Uterus (tissue), 4 donors: Measurements from ENCODE around the gene GMPS. TPM values are rescaled to one million over a fixed set of nuclear protein-coding genes. Genes with fewer than 3 reads are reported as not detected.

Experiments
- DNase-seq, 2 donors: peaks; one replicate each; pipeline ENCODE4 v3.0.0-alpha.2; 2019 to 2020
- H3K27ac ChIP-seq, 2 donors: fragments of 200-600 bp; sonication (generic); 1 replicate in 1 of 2; 2 replicates in 1 of 2; pipeline ENCODE4 v1.5.1; 2016 to 2018
- H3K27me3 ChIP-seq, 2 donors: fragments of 200-600 bp; sonication (generic); one replicate each; pipeline ENCODE4 v1.5.1; 2018 to 2019; ENCODE audit warnings: control low read depth in 1 of 2
- H3K36me3 ChIP-seq, 2 donors: fragments of 200-600 bp; sonication (generic); one replicate each; pipeline ENCODE4 v1.5.1; 2019; ENCODE audit warnings: control low read depth in 1 of 2
- H3K4me1 ChIP-seq, 2 donors: fragments of 200-600 bp; sonication (generic); one replicate each; pipeline ENCODE4 v1.5.1; 2018 to 2019; ENCODE audit warnings: control low read depth in 1 of 2
- H3K4me3 ChIP-seq, 2 donors: fragments of 200-600 bp; sonication (generic); 1 replicate in 1 of 2; 2 replicates in 1 of 2; pipeline ENCODE4 v1.5.1; 2018 to 2019; ENCODE audit warnings: mild to moderate bottlenecking in 1 of 2
- H3K9me3 ChIP-seq, 2 donors: fragments of 200-600 bp; sonication (generic); one replicate each; pipeline ENCODE4 v1.5.1; 2019; ENCODE audit warnings: control low read depth in 1 of 2
- CTCF ChIP-seq, 4 experiments: fragments of 200-600 bp in 2 of 4; fragments of 450-650 bp in 2 of 4; sonication (generic) in 2 of 4; IDR thresholded peaks; one replicate each; pipeline ENCODE4 v1.5.1; 2016 to 2019; ENCODE audit warnings: antibody characterized with exemption in 4 of 4, mild to moderate bottlenecking in 2 of 4, moderate library complexity in 1 of 4
- POLR2A ChIP-seq, 2 donors: fragments of 450-650 bp; IDR thresholded peaks; one replicate each; pipeline ENCODE4 v1.6.1; 2016; ENCODE audit warnings: antibody characterized with exemption in 2 of 2, mild to moderate bottlenecking in 1 of 2, moderate library complexity in 1 of 2
- intact Hi-C: fragments of 100-400 bp; cut with DNase I; formaldehyde crosslinking; loops from one replicate; pipeline ENCODE4 v1.15.1; 2023; ENCODE audit warnings: low total_unique reads
- total RNA-seq, 4 donors: library from RNA; depleted of rRNA in 3 of 4; stranded (reverse); fragments of >200 nt in 3 of 4; gene quantifications; one replicate each; pipeline versions ENCODE4 v1.1.0 to v1.2.4, GENCODE V29; 2014 to 2023
- donor health status: DM: yes; HTN: yes; CAD: no.

The GMPS gene
- total RNA-seq, 4 donors from 2014 or later = 10.5 to 71.7 (median 51.3) TPM

- H3K27me3 ChIP-seq = no peaks in the 10 kb centered on the region
- no peak overlapping the region for H3K4me3 ChIP-seq
- DNase-seq = no peak
- intact Hi-C loops = no loop called here
- no peaks in the 10 kb centered on the region for H3K4me1 ChIP-seq
- H3K36me3 ChIP-seq = no peaks in the 10 kb centered on the region
- TF ChIP-seq CTCF (IDR thresholded peaks at IDR 0.05) (no peak), POLR2A (IDR thresholded peaks at IDR 0.05) (no peak)
- no peaks in the 10 kb centered on the region for H3K9me3 ChIP-seq
- H3K27ac ChIP-seq = no peak overlapping the region
These were observed 18.8 kb downstream of the GMPS start for GRCh38 chr3:155889212-155889611.

GRCh38 chr3:155889952-155890351 lies 19.5 kb downstream of the GMPS start:
- Histone ChIP-seq H3K9me3 (no peaks in the 10 kb centered on the region), H3K36me3 (no peaks in the 10 kb centered on the region), H3K27me3 (no peaks in the 10 kb centered on the region), H3K27ac (no peak overlapping the region), H3K4me3 (no peak overlapping the region), H3K4me1 (no peaks in the 10 kb centered on the region)
- DNase-seq = no peak
- TF ChIP-seq POLR2A (IDR thresholded peaks at IDR 0.05) = no peak
- TF ChIP-seq CTCF (IDR thresholded peaks at IDR 0.05) = no peak
- intact Hi-C loops = no loop called here

- no peaks in the 10 kb centered on the region for H3K4me1 ChIP-seq
- H3K36me3 ChIP-seq = no peaks in the 10 kb centered on the region
- no peak overlapping the region for H3K4me3 ChIP-seq
- DNase-seq = no peak
- no peaks in the 10 kb centered on the region for H3K9me3 ChIP-seq
- no peaks in the 10 kb centered on the region for H3K27me3 ChIP-seq
- no peak overlapping the region for H3K27ac ChIP-seq
- no peak for TF ChIP-seq POLR2A (IDR thresholded peaks at IDR 0.05)
- TF ChIP-seq CTCF (IDR thresholded peaks at IDR 0.05) = no peak
- intact Hi-C loops = no loop called here
These were observed 20.3 kb downstream of the GMPS start for GRCh38 chr3:155890671-155891190.

GRCh38 chr3:155891321-155891720 lies 20.9 kb downstream of the GMPS start:
- no peaks in the 10 kb centered on the region for H3K27me3 ChIP-seq
- no peaks in the 10 kb centered on the region for H3K9me3 ChIP-seq
- no peaks in the 10 kb centered on the region for H3K4me1 ChIP-seq
- H3K4me3 ChIP-seq = no peak overlapping the region
- no peak for DNase-seq
- no peak for TF ChIP-seq POLR2A (IDR thresholded peaks at IDR 0.05)
- TF ChIP-seq CTCF (IDR thresholded peaks at IDR 0.05) = no peak
- H3K36me3 ChIP-seq = no peaks in the 10 kb centered on the region
- intact Hi-C loops = no loop called here
- H3K27ac ChIP-seq = no peak overlapping the region

- H3K4me3 ChIP-seq = no peak overlapping the region
- no peak for TF ChIP-seq POLR2A (IDR thresholded peaks at IDR 0.05)
- no peak for TF ChIP-seq CTCF (IDR thresholded peaks at IDR 0.05)
- no peaks in the 10 kb centered on the region for H3K27me3 ChIP-seq
- intact Hi-C loops = no loop called here
- H3K36me3 ChIP-seq = no peaks in the 10 kb centered on the region
- H3K9me3 ChIP-seq = no peaks in the 10 kb centered on the region
- no peaks in the 10 kb centered on the region for H3K4me1 ChIP-seq
- DNase-seq = no peak
- H3K27ac ChIP-seq = no peak overlapping the region
These were observed 25.0 kb downstream of the GMPS start for GRCh38 chr3:155895379-155895900.
